GM23338 (cell line): ENCODE data around the gene HNRNPR. TPM values are rescaled to one million over a fixed set of nuclear protein-coding genes. Genes with fewer than 3 reads are reported as not detected.

Experiments
- ATAC-seq: fragments of 200-7000 bp; cut with Tn5 transposase; 3 replicates; pipeline ENCODE4 v1.9.1; 2020
- DNase-seq: peaks from one replicate; pipeline ENCODE4 v3.0.0-alpha.2; 2015; ENCODE audit warnings: low spot score
- H2AFZ ChIP-seq: fragments of 200-600 bp; sonication (generic); 2 replicates; pipeline ENCODE4 v1.8.0; 2016; ENCODE audit warnings: antibody characterized with exemption, mild to moderate bottlenecking, moderate library complexity
- H3F3A ChIP-seq: fragments of 200-600 bp; sonication (generic); replicated peaks from 2 replicates; pipeline ENCODE4 v1.8.0; 2017; ENCODE audit warnings: antibody characterized with exemption, mixed run types, low read depth
- H3K27ac ChIP-seq: fragments of 200-600 bp; sonication (generic); 2 replicates; pipeline ENCODE4 v1.6.1; 2016; ENCODE audit warnings: low read depth
- H3K27me3 ChIP-seq: fragments of 200-600 bp; sonication (generic); 2 replicates; pipeline ENCODE4 v1.8.0; 2016; ENCODE audit warnings: mild to moderate bottlenecking, mixed run types, moderate library complexity; ENCODE audit not compliant: insufficient read depth
- H3K36me3 ChIP-seq: fragments of 200-600 bp; sonication (generic); 2 replicates; pipeline ENCODE4 v1.8.0; 2016; ENCODE audit warnings: mild to moderate bottlenecking; ENCODE audit not compliant: insufficient read depth
- H3K4me1 ChIP-seq: fragments of 200-600 bp; sonication (generic); 2 replicates; pipeline ENCODE4 v1.8.0; 2016; ENCODE audit warnings: mild to moderate bottlenecking, moderate library complexity; ENCODE audit not compliant: insufficient read depth
- H3K4me2 ChIP-seq: fragments of 200-600 bp; sonication (generic); 2 replicates; pipeline ENCODE4 v1.7.1; 2017; ENCODE audit warnings: mixed run types
- H3K4me3 ChIP-seq: fragments of 200-600 bp; sonication (generic); 2 replicates; pipeline ENCODE4 v1.6.1; 2016; ENCODE audit warnings: mixed run types
- H3K79me2 ChIP-seq: fragments of 200-600 bp; sonication (generic); replicated peaks from 2 replicates; pipeline ENCODE4 v1.8.0; 2017; ENCODE audit warnings: mild to moderate bottlenecking; ENCODE audit not compliant: insufficient read depth
- H3K9me2 ChIP-seq: fragments of 200-600 bp; sonication (generic); 2 replicates; pipeline ENCODE4 v1.8.0; 2017; ENCODE audit not compliant: insufficient read depth
- H4K20me1 ChIP-seq: fragments of 200-600 bp; sonication (generic); replicated peaks from 2 replicates; pipeline ENCODE4 v1.8.0; 2017; ENCODE audit warnings: mild to moderate bottlenecking; ENCODE audit not compliant: insufficient read depth
- H3K27ac Mint-ChIP-seq: 2 replicates; pipeline ENCODE4 v1.8.0; 2020; ENCODE audit warnings: inconsistent platforms, mild to moderate bottlenecking, moderate library complexity, mixed read lengths
- H3K27me3 Mint-ChIP-seq: 3 replicates; pipeline ENCODE4 v1.8.0; 2022; ENCODE audit warnings: low read depth, mild to moderate bottlenecking, moderate library complexity, mixed read lengths, inconsistent platforms; ENCODE audit not compliant: insufficient read depth, poor library complexity
- H3K36me3 Mint-ChIP-seq: 3 replicates; pipeline ENCODE4 v1.8.0; 2021; ENCODE audit warnings: low read depth, mild to moderate bottlenecking, inconsistent platforms, moderate library complexity, mixed read lengths
- H3K4me1 Mint-ChIP-seq: 3 replicates; pipeline ENCODE4 v1.8.0; 2020; ENCODE audit warnings: mild to moderate bottlenecking, inconsistent platforms, mixed read lengths
- H3K4me3 Mint-ChIP-seq: 3 replicates; pipeline ENCODE4 v1.8.0; 2021; ENCODE audit warnings: moderate library complexity, mild to moderate bottlenecking, inconsistent platforms, mixed read lengths
- H3K9me3 Mint-ChIP-seq: 3 replicates; pipeline ENCODE4 v1.8.0; 2020; ENCODE audit warnings: moderate library complexity, mild to moderate bottlenecking, inconsistent platforms, mixed read lengths
- CREB1 ChIP-seq: fragments of 250-450 bp; sonication (Bioruptor Pico); IDR thresholded peaks from 2 replicates; pipeline ENCODE4 v1.5.0; 2020; ENCODE audit warnings: low read depth, mild to moderate bottlenecking, moderate library complexity
- CTCF ChIP-seq, 2 experiments: fragments of 200-600 bp in 1 of 2; sonication (generic) in 1 of 2; conservative IDR thresholded peaks; 2 replicates each; pipeline versions ENCODE4 v1.5.1 to v1.6.1; 2016 to 2017; ENCODE audit warnings: antibody characterized with exemption in 2 of 2, low read depth in 2 of 2, mild to moderate bottlenecking in 2 of 2, moderate library complexity in 1 of 2
- ETS1 ChIP-seq: IDR thresholded peaks from 2 replicates; pipeline ENCODE4 v1.6.1; 2016; ENCODE audit warnings: antibody characterized with exemption
- EZH2 ChIP-seq: fragments of 200-600 bp; sonication (generic); IDR thresholded peaks from one replicate; pipeline ENCODE4 v1.8.0; 2017; ENCODE audit warnings: antibody characterized with exemption, mild to moderate bottlenecking, low read depth; ENCODE audit not compliant: unreplicated experiment
- EZH2phosphoT487 ChIP-seq: fragments of 200-600 bp; sonication (generic); IDR thresholded peaks from one replicate; pipeline ENCODE4 v1.8.1; 2018; ENCODE audit warnings: antibody characterized with exemption; ENCODE audit not compliant: unreplicated experiment
- JUNB ChIP-seq: IDR thresholded peaks from one replicate; pipeline ENCODE4 v1.6.1; 2016; ENCODE audit warnings: antibody characterized with exemption; ENCODE audit not compliant: unreplicated experiment
- NANOG ChIP-seq: IDR thresholded peaks from 2 replicates; pipeline ENCODE4 v1.6.1; 2016; ENCODE audit warnings: antibody characterized with exemption, borderline replicate concordance
- POLR2AphosphoS5 ChIP-seq: IDR thresholded peaks from 2 replicates; pipeline ENCODE4 v1.6.1; 2016; ENCODE audit warnings: antibody characterized with exemption, low read depth
- REST ChIP-seq: IDR thresholded peaks from one replicate; pipeline ENCODE4 v1.6.1; 2018; ENCODE audit warnings: antibody characterized with exemption; ENCODE audit not compliant: unreplicated experiment
- STAT1 ChIP-seq: IDR thresholded peaks from one replicate; pipeline ENCODE4 v1.6.1; 2016; ENCODE audit warnings: antibody characterized with exemption; ENCODE audit not compliant: unreplicated experiment
- ZNF114 ChIP-seq: fragments of 250-450 bp; sonication (Bioruptor Pico); IDR thresholded peaks from 2 replicates; pipeline ENCODE4 v1.5.0; 2020; ENCODE audit warnings: mild to moderate bottlenecking, moderate library complexity
- ZNF331 ChIP-seq: fragments of 250-450 bp; sonication (Bioruptor Pico); IDR thresholded peaks from 2 replicates; pipeline ENCODE4 v1.5.0; 2020; ENCODE audit warnings: low read depth, mild to moderate bottlenecking, moderate library complexity
- ZNF462 ChIP-seq: fragments of 250-450 bp; sonication (Bioruptor Pico); IDR thresholded peaks from 2 replicates; pipeline ENCODE4 v1.5.0; 2020; ENCODE audit warnings: mild to moderate bottlenecking, moderate library complexity
- polyA plus RNA-seq: library from polyadenylated mRNA; unstranded; fragments of >200 nt; fragmentation: Nextera tagmentation; extraction: Ambion mirVana; gene quantifications from 2 replicates; pipeline ENCODE4 v1.2.1, GENCODE V29; 2016
- total RNA-seq: library from RNA; depleted of rRNA; stranded (reverse); fragments of >200 nt; shearing (Covaris generic); gene quantifications from 2 replicates; pipeline ENCODE4 v1.2.3, GENCODE V29; 2014

The HNRNPR gene
- total and polyA plus RNA-seq, 2 experiments from 2014 or later, result 147 to 200 TPM

- peaks cover 53% of the 10 kb centered on the region for H3K27me3 Mint-ChIP-seq
- Histone ChIP-seq H3K4me1 (peaks cover 14% of the 10 kb centered on the region), H3K4me3 (no peak overlapping the region), H3K27ac (no peak overlapping the region), H2AFZ (no peak overlapping the region), H3K9me2 (no peaks in the 10 kb centered on the region), H3K27me3 (peaks cover 88% of the 10 kb centered on the region), H3F3A (0 out of 2 replicates have a peak, but pooled peaks cover 7% of the 10 kb centered on the region), H4K20me1 (no peaks in the 10 kb centered on the region; the same call in 1 of the 2 replicates), H3K4me2 (no peak overlapping the region), H3K36me3 (no peaks in the 10 kb centered on the region), H3K79me2 (no peaks in the 10 kb centered on the region)
- peaks cover 5% of the 10 kb centered on the region; the same call in 1 of the 3 replicates for H3K9me3 Mint-ChIP-seq
- H3K4me3 Mint-ChIP-seq, result no peak overlapping the region
- H3K36me3 Mint-ChIP-seq, result no peaks in the 10 kb centered on the region
- peaks cover 22% of the 10 kb centered on the region for H3K4me1 Mint-ChIP-seq
- ATAC-seq, result no peak
- no peak overlapping the region for H3K27ac Mint-ChIP-seq
- TF ChIP-seq EZH2phosphoT487 (no peak), CREB1 (CRISPR knock-in tag) (no peak), ETS1 (no peak), CTCF (conservative IDR thresholded peaks at IDR 0.05; ENCODE audit: low read depth in 2 of 2) (no peak), JUNB (no peak), NANOG (no peak), EZH2 (no peak), ZNF114 (CRISPR knock-in tag) (no peak), STAT1 (no peak), POLR2AphosphoS5 (no peak), ZNF462 (CRISPR knock-in tag) (no peak), ZNF331 (CRISPR knock-in tag) (no peak), REST (no peak)
- DNase-seq, result no peak
Observed at GRCh38 chr1:23393706-23394105, 49.6 kb upstream of the HNRNPR start.
